ENCODE measurements around the gene MYO9B.
"Not testable (repeated sequence)": the region's sequence is repeated elsewhere in the genome, so short reads cannot be mapped to it uniquely, and the experiment has no call there.

MYO9B gene

GRCh38 chr19:17112700-17113099, 37.1 kb downstream of the MYO9B start:
- no peak for DNase-seq (ENCODE audit: low read depth in 1 of 2, low spot score in 1 of 2)

GRCh38 chr19:17113127-17113785, 37.7 kb downstream of the MYO9B start:
- no peak for DNase-seq (ENCODE audit: low read depth in 1 of 2, low spot score in 1 of 2)

GRCh38 chr19:17114414-17114831, 38.8 kb downstream of the MYO9B start:
- DNase-seq (ENCODE audit: low read depth in 1 of 2, low spot score in 1 of 2): no peak

GRCh38 chr19:17116996-17117702, 41.6 kb downstream of the MYO9B start:
- no peak for DNase-seq (ENCODE audit: low read depth in 1 of 2, low spot score in 1 of 2)

GRCh38 chr19:17118957-17119356, 43.4 kb downstream of the MYO9B start:
- DNase-seq (ENCODE audit: low read depth in 1 of 2, low spot score in 1 of 2): no peak

- no peak for DNase-seq (ENCODE audit: low read depth in 1 of 2, low spot score in 1 of 2)
Measured at GRCh38 chr19:17121736-17122293, 46.2 kb downstream of the MYO9B start.

- no peak for DNase-seq (ENCODE audit: low read depth in 1 of 2, low spot score in 1 of 2)
Measured at GRCh38 chr19:17123041-17123440, 47.5 kb downstream of the MYO9B start.

- no peak for DNase-seq (ENCODE audit: low read depth in 1 of 2, low spot score in 1 of 2)
Measured at GRCh38 chr19:17124025-17124424, 48.4 kb downstream of the MYO9B start.

- DNase-seq (ENCODE audit: low read depth in 1 of 2, low spot score in 1 of 2): peak in 1 of 2 donors; percentile 16
Measured at GRCh38 chr19:17125062-17125727, 49.6 kb downstream of the MYO9B start.

- DNase-seq (ENCODE audit: low read depth in 1 of 2, low spot score in 1 of 2): peak; percentile 23 to 34
Measured at GRCh38 chr19:17125728-17126677, 50.4 kb downstream of the MYO9B start.

GRCh38 chr19:17127671-17128070, 52.1 kb downstream of the MYO9B start:
- no peak for DNase-seq (ENCODE audit: low read depth in 1 of 2, low spot score in 1 of 2)

GRCh38 chr19:17128403-17128802, 52.8 kb downstream of the MYO9B start:
- DNase-seq (ENCODE audit: low read depth in 1 of 2, low spot score in 1 of 2): no peak

- DNase-seq (ENCODE audit: low read depth in 1 of 2, low spot score in 1 of 2): no peak
Measured at GRCh38 chr19:17128820-17129219, 53.2 kb downstream of the MYO9B start.

GRCh38 chr19:17129377-17129776, 53.8 kb downstream of the MYO9B start:
- no peak for DNase-seq (ENCODE audit: low read depth in 1 of 2, low spot score in 1 of 2)

GRCh38 chr19:17135001-17135853, 59.6 kb downstream of the MYO9B start:
- no peak for DNase-seq (ENCODE audit: low read depth in 1 of 2, low spot score in 1 of 2)

GRCh38 chr19:17136021-17136420, 60.4 kb downstream of the MYO9B start:
- DNase-seq (ENCODE audit: low read depth in 1 of 2, low spot score in 1 of 2): no peak

- DNase-seq (ENCODE audit: low read depth in 1 of 2, low spot score in 1 of 2): no peak
Measured at GRCh38 chr19:17136617-17137016, 61.0 kb downstream of the MYO9B start.

- no peak for DNase-seq (ENCODE audit: low read depth in 1 of 2, low spot score in 1 of 2)
Measured at GRCh38 chr19:17137417-17137816, 61.8 kb downstream of the MYO9B start.

- DNase-seq (ENCODE audit: low read depth in 1 of 2, low spot score in 1 of 2): not testable (repeated sequence)
Measured at GRCh38 chr19:17138052-17138846, 62.7 kb downstream of the MYO9B start.
